Measurements from ENCODE around the gene COL4A2.
A peak's percentile ranks its signal among the peaks of the same experiment; 100 is the strongest.

COL4A2 gene

GRCh38 chr13:110462091-110462490, 155.0 kb downstream of the COL4A2 start:
- DNase-seq, result no peak

GRCh38 chr13:110463156-110463555, 156.1 kb downstream of the COL4A2 start:
- no peak for DNase-seq

DNA sequence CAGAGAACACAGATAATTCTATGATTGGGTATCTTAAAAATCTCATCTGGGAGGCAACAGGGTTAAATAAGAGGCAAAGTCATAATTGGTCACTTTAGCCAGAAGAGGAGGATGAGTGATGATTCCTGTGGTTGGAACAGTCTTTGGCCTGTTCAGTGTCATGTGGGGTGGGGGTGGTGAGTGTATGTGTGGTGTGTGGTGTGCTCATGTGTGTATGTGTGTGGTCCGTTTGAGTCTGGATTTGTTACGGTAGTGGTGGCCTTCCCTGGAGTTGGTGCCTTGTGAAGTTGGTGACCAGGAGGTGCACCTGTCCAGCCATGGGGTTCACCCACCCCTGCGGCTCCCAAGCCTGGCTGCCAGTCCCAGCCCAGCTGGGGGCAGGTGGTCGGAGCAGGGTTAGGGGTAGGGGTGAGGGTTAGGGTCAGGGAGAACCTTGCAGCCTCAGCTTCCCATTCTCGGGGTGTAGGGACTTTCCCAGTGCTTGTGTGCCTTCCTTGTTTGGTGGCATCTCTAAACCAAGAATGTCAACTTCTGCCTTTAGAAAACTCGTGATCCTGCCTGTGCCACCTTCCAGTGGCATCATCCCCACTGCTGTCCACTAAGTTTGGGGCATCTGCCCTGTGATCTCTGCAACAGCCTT, 156.9 kb downstream of the COL4A2 start:
- DNase-seq, result no peak

GRCh38 chr13:110464556-110465333, 157.7 kb downstream of the COL4A2 start:
- DNase-seq, result no peak

GRCh38 chr13:110465696-110466095, 158.6 kb downstream of the COL4A2 start:
- DNase-seq, result no peak

DNA sequence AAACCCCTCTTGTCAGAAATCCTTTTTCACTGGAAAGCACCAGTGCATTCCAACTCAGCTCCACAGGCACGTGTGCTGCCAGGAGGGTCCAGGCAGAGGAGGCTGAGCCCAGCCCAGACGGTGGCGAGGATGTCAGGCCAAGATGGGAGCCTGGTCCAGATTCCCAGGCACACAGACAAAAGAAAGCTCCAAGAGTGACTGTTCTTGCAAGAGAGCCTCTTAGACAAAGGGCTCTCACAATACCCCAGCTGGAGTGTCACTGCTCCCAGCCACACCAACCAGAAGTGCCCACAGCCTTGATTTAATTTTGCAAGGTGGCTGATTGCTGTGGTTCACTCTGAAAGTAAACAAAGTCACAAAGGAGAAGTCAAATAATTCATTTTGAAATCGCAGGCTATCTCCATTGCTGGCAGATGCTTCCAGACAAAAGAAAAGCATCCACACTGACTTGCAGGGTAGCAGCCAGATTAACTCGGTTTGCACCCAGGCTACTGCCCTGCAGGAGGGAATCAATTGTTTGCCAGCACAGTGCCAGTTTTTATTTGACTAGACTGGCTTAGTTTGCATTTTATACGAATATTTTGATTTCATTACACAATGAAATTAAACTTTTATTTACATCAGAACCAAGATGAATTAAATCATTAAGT, 159.3 kb downstream of the COL4A2 start:
- no peak for DNase-seq

DNA sequence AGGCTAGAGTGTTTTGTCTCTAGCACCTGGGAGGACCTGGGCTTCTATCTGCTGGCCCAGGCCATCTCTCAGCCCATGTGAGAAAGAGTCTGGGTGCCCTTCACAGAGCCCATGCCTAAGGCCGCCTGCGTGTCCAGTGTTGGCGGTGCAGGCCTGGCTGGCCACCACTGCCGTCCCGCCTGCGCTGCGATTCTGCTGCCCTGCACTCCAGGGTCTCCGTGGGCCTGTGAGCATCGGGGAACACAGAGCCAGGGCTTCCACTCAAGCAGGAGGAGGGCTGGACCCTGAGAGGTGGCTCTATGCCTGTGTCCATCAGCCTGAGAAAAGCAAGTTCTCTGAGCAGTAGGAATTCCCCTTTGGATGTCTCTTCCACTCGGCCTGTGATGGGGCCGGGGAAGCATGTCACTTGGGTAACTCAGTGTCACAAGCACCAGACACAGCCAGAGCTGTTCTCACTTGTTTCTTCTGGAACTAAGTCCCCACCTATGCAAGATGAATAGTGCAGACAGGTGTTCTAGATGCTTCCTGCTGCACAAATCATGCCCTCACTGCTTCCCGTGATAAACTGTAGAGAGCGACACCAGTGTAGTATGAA, 160.5 kb downstream of the COL4A2 start:
- DNase-seq, result no peak

DNA sequence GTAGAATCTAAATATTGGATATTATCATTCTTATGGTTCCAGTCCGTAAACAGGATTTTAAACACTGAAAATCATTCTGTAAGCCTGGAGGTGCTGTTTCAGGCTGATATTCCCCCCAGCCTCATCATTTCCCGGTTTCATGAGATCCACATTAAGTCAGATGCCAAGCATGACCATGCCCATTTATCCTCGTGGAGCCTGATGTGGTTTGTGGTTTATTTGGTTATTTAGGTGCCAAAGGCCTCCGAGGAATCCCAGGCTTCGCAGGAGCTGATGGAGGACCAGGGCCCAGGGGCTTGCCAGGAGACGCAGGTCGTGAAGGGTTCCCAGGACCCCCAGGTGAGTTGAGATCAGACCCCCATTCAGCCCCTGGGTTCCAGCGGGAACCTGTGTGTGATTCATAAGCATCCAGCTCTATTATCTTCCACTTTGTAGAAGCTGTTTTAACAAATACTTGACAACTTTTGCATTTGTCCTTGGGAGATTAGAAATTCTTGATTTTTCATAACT, 162.0 kb downstream of the COL4A2 start:
- no peak for DNase-seq

GRCh38 chr13:110469597-110469996, 162.5 kb downstream of the COL4A2 start:
- no peak for DNase-seq

DNA sequence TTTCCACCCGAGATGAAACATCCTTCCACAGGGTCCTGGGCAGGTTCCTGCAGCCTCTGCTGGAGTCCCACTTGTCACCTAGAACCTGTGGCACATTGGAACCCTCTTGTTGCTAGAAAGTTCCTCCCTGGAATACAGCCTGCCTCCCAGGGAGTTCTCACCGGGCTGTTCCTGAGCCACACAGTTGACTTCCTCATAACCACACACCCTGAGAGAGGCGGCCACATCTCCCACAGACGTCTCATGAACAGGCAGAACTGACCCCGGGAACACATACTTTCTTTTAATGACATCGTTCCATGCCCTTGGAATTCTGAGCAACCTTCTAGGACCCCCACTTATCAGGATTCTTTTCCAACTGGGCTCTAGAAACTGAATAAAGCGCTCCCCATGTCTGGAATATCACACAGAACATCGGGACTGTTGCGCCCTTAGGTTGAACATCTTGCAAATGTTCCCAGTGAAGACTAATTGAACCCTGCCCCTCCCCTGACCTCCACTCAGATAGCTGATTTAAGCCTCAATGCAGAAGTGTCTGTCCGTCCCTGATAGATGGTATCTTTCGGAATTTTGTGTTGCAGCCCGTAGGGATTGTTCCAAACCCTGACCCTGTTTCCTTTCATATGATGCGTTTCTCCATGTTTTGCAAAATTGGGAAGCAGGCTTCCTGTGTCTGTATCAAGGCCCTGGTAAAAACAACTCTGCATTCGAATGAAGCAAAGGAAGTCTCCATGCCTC, 163.4 kb downstream of the COL4A2 start:
- DNase-seq, result no peak

DNA sequence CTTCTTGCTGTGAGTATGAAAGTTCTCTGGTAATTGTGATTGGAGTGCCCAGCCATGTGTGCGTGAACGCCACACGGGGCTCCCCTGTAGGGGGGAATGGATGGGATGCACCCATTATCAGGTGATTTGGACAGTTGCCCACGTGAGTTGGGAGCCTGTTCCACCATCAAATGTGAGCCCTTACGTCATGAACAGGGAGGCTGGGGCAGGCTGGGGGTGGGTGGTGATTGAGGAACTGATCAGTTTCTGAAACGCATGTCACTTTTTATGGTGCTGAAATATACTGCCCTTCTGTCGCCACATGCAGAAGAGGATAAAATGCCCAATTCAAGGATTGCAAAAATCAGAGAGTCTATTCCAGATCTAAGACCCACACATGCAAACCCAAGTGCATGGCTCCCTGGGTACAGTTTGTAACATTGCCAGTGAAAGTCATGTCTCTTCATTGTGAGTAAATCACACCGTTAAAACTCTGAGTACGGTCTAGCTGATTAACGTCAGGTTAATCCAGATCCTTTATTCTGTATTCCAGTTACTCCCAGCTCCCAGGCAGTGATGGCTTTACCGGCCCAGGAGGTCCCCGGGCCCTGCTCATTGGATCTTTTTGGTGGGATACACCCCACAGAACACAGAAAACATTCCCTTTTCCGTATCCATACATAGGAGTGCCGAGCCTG, 164.2 kb downstream of the COL4A2 start:
- DNase-seq, result no peak

DNA sequence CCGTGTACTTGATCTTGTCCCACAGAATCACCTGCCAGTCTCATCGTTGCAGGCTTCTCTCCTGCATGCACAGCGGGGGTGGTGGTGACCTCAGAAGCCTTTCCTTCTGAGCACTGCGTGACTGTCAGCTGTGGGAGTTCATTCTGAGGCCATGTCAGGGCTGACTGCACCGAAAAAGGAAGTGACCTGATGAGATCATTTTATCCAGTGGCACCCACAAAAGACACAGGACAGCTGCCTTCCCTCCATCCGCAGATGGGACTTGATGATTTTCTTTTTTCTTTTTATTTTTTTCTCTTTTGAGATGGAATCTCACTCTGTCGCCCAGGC, 164.7 kb downstream of the COL4A2 start:
- peak; percentile 52 for DNase-seq

DNA sequence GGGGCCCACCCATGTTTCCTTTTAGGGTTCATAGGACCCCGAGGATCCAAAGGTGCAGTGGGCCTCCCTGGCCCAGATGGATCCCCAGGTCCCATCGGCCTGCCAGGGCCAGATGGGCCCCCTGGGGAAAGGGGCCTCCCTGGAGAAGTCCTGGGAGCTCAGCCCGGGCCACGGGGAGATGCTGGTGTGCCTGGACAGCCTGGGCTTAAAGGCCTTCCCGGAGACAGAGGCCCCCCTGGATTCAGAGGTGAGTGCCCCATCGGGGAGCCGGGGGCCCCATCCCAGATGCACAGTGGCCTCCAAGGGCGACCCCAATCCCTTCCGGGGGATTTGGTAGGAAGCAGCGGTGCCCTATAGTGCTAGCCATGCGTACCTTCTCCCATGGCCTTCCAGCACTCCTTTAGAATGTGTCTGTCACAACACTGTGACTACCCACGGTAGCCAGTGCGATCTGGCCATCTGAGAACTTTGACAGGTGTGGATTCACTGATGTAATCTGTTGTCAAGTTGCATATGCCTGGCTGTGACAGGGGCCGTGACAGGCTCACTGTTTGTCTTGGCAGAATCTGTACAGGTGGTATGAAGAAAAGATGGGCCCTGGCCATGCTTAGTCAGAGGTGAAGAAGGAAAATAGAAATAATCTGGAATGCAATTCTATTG, 165.9 kb downstream of the COL4A2 start:
- no peak for DNase-seq

DNA sequence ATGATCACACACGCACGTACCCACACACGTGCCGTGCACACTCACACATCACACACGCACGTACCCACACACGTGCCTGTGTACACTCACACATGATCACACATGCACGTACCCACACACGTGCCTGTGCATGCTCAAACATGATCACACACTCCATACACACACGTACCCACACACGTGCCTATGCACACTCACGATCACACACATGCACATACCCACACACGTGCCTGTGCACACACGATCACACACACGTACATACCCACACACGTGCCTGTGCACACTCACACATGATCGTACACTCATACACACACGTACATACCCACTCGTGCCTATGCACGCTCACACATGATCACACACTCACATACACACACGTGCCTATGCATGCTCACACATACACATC, 167.6 kb downstream of the COL4A2 start:
- no peak for DNase-seq

DNA sequence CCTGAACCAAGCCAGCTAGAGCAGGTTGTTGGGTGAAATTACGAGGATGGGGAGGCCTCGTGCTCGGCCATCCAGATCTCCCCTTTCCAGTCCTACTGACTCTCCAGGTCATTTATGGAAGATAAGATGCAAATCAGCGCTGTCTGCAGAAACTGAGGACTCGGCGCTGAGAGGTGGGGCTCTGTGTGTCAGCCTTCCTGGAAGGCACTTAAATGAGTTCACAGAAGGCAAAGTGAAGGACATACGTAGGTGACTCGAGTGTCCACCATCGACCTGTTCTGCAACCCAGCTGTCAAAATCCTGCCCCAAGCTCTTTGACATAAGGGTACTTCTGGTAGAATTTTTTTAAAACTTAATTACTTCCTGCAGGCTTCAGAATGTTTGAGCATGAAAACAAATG, 168.0 kb downstream of the COL4A2 start:
- no peak for DNase-seq

GRCh38 chr13:110475550-110476219, 168.6 kb downstream of the COL4A2 start:
- no peak for DNase-seq

GRCh38 chr13:110476220-110476617, 169.1 kb downstream of the COL4A2 start:
- DNase-seq, result no peak

GRCh38 chr13:110477706-110478245, 170.7 kb downstream of the COL4A2 start:
- no peak for DNase-seq

GRCh38 chr13:110478405-110479214, 171.5 kb downstream of the COL4A2 start:
- no peak for DNase-seq

GRCh38 chr13:110479215-110479545, 172.1 kb downstream of the COL4A2 start:
- DNase-seq, result no peak

Measured in activated CD4-positive, alpha-beta T cell treated with anti-CD3 and anti-CD28 coated beads for 48 hours (primary cell).